IMR-90 (cell line): Measurements from ENCODE around the gene VIPR2. TPM values are rescaled to one million over a fixed set of nuclear protein-coding genes. Genes with fewer than 3 reads are reported as not detected.

Experiments
- ATAC-seq: fragments of 200-7000 bp; cut with Tn5 transposase; 2 replicates; pipeline ENCODE4 v1.9.1; 2020; ENCODE audit warnings: low read depth, mild to moderate bottlenecking, moderate library complexity
- BruUV-seq: library from RNA; stranded (reverse); fragments of 400-500 nt; replicated peaks from 2 replicates; lab custom pipeline; 2021; lab: Mats Ljungman, UMichigan
- CTCF ChIA-PET: fragments of 300-600 bp; formaldehyde crosslinking; extraction: SDS; loops from one replicate; lab custom pipeline; 2021; ENCODE audit warnings: antibody characterized with exemption; lab: Yijun Ruan, JAX
- POLR2A ChIA-PET: fragments of 300-600 bp; sonication (Branson Sonifier 250); formaldehyde crosslinking; loops from one replicate; lab custom pipeline; 2022; ENCODE audit warnings: antibody characterized with exemption; ENCODE audit not compliant: unreplicated experiment; lab: Charles Lee
- DNase-seq: peaks from one replicate; pipeline ENCODE4 v3.0.0; 2013
- H2AFZ ChIP-seq: replicated peaks from 2 replicates; pipeline ENCODE3; 2013; ENCODE audit warnings: low read length, mild to moderate bottlenecking; ENCODE audit not compliant: poor library complexity
- H2AK5ac ChIP-seq: 2 replicates; pipeline ENCODE4 v1.6.1; 2013; ENCODE audit warnings: low read depth, low read length, inconsistent platforms
- H2AK9ac ChIP-seq: replicated peaks from 2 replicates; pipeline ENCODE3; 2013; ENCODE audit warnings: mild to moderate bottlenecking, low read depth, low read length, moderate library complexity; ENCODE audit not compliant: poor library complexity
- H2BK120ac ChIP-seq: 2 replicates; pipeline ENCODE4 v1.6.1; 2013; ENCODE audit warnings: low read depth, low read length, inconsistent platforms
- H2BK15ac ChIP-seq: 3 replicates; pipeline ENCODE4 v1.6.1; 2013; ENCODE audit warnings: low read depth, low read length, inconsistent platforms
- H2BK20ac ChIP-seq: 2 replicates; pipeline ENCODE4 v1.6.1; 2013; ENCODE audit warnings: low read depth, mild to moderate bottlenecking, inconsistent platforms, low read length, moderate library complexity
- H2BK5ac ChIP-seq: 2 replicates; pipeline ENCODE4 v1.6.1; 2013; ENCODE audit warnings: mild to moderate bottlenecking, low read depth, low read length, inconsistent platforms; ENCODE audit not compliant: poor library complexity, severe bottlenecking
- H3K14ac ChIP-seq: replicated peaks from 2 replicates; pipeline ENCODE4 v1.6.1; 2013; ENCODE audit warnings: low read depth, low read length, inconsistent platforms
- H3K18ac ChIP-seq: 2 replicates; pipeline ENCODE4 v1.6.1; 2013; ENCODE audit warnings: low read depth, low read length, control low read depth
- H3K23ac ChIP-seq: 2 replicates; pipeline ENCODE4 v1.6.1; 2013; ENCODE audit warnings: low read depth, low read length, inconsistent platforms
- H3K27ac ChIP-seq: 2 replicates; pipeline ENCODE4 v1.5.1; 2013; ENCODE audit warnings: mild to moderate bottlenecking, control low read depth, low read length; ENCODE audit not compliant: insufficient read depth
- H3K27me3 ChIP-seq: 2 replicates; pipeline ENCODE4 v1.6.1; 2013; ENCODE audit warnings: low read length; ENCODE audit not compliant: control insufficient read depth, insufficient read depth
- H3K36me3 ChIP-seq: 2 replicates; pipeline ENCODE4 v1.6.1; 2013; ENCODE audit warnings: low read length, mixed read lengths; ENCODE audit not compliant: control insufficient read depth, insufficient read depth
- H3K4ac ChIP-seq: 2 replicates; pipeline ENCODE4 v1.6.1; 2013; ENCODE audit warnings: low read depth, low read length, inconsistent platforms
- H3K4me1 ChIP-seq: 2 replicates; pipeline ENCODE4 v1.6.1; 2013; ENCODE audit warnings: low read length, mixed read lengths; ENCODE audit not compliant: control insufficient read depth, insufficient read depth
- H3K4me2 ChIP-seq: 2 replicates; pipeline ENCODE4 v1.6.1; 2013; ENCODE audit warnings: low read depth, mild to moderate bottlenecking, control low read depth, low read length, moderate library complexity
- H3K4me3 ChIP-seq: 2 replicates; pipeline ENCODE4 v1.5.1; 2013; ENCODE audit warnings: low read depth, mild to moderate bottlenecking, control low read depth, low read length, moderate library complexity; ENCODE audit not compliant: insufficient read depth
- H3K56ac ChIP-seq: 2 replicates; pipeline ENCODE4 v1.6.1; 2013; ENCODE audit warnings: low read length, inconsistent platforms; ENCODE audit not compliant: insufficient read depth; ENCODE audit errors: extremely low read depth
- H3K79me1 ChIP-seq, 2 experiments: 2 replicates each; pipeline ENCODE4 v1.6.1; 2013; ENCODE audit warnings: low read length in 2 of 2, inconsistent platforms in 1 of 2, low read depth in 1 of 2
- H3K9ac ChIP-seq: 2 replicates; pipeline ENCODE4 v1.6.1; 2013; ENCODE audit warnings: low read depth, low read length, control low read depth
- H3K9me1 ChIP-seq: 2 replicates; pipeline ENCODE4 v1.6.1; 2013; ENCODE audit warnings: low read length, inconsistent platforms; ENCODE audit not compliant: insufficient read depth
- H3K9me3 ChIP-seq: 2 replicates; pipeline ENCODE4 v1.6.1; 2013; ENCODE audit warnings: low read length; ENCODE audit not compliant: control insufficient read depth, insufficient read depth
- H4K20me1 ChIP-seq: 2 replicates; pipeline ENCODE4 v1.6.1; 2013; ENCODE audit warnings: low read length, inconsistent platforms; ENCODE audit not compliant: insufficient read depth
- H4K5ac ChIP-seq: 2 replicates; pipeline ENCODE4 v1.6.1; 2013; ENCODE audit warnings: mild to moderate bottlenecking, low read depth, low read length, control low read depth
- H4K8ac ChIP-seq, 2 experiments: 2 replicates each; pipeline ENCODE4 v1.6.1; 2013; ENCODE audit warnings: low read depth in 2 of 2, low read length in 2 of 2, control low read depth in 1 of 2, inconsistent platforms in 1 of 2
- H4K91ac ChIP-seq: 2 replicates; pipeline ENCODE4 v1.6.1; 2013; ENCODE audit warnings: low read depth, low read length, inconsistent platforms; ENCODE audit not compliant: insufficient read depth
- ELK1 ChIP-seq: fragments of 150-350 bp; IDR thresholded peaks from 2 replicates; pipeline ENCODE4 v1.6.1; 2016; ENCODE audit warnings: low read depth, mild to moderate bottlenecking, low read length, moderate library complexity, borderline replicate concordance
- FOS ChIP-seq: fragments of 150-350 bp; IDR thresholded peaks from 2 replicates; pipeline ENCODE4 v1.6.1; 2016; ENCODE audit warnings: low read depth, low read length
- MAFK ChIP-seq: IDR thresholded peaks from 2 replicates; pipeline ENCODE4 v1.6.1; 2012; ENCODE audit warnings: low read depth, low read length, improper control_type of control experiment
- WGBS, 2 experiments: methylation state at CpG; one replicate each; pipeline versions ENCODE4 v1.1.5 to v1.1.7; 2013; ENCODE audit warnings: missing lambda C conversion rate in 2 of 2; ENCODE audit not compliant: insufficient read length in 1 of 2; ENCODE audit errors: extremely low coverage in 2 of 2; 5-methylcytosine and 5-hydroxymethylcytosine counted together
- dilution Hi-C: fragments of 300-500 bp; cut with HindIII; formaldehyde crosslinking; loops from one replicate; pipeline ENCODE4 v1.14.3; 2018; ENCODE audit warnings: low sequenced_read_pairs; ENCODE audit not compliant: unreplicated experiment
- in situ Hi-C: fragments of 300-500 bp; cut with MboI; formaldehyde crosslinking; loops from 3 replicates; pipeline ENCODE4 v1.14.3; 2019; ENCODE audit warnings: low sequenced_read_pairs, inconsistent platforms, mixed read lengths
- intact Hi-C: fragments of 100-400 bp; cut with micrococcal nuclease; formaldehyde crosslinking; loops from 2 replicates; pipeline ENCODE4 v1.10.0; 2022
- polyA plus RNA-seq, 3 experiments: library from polyadenylated mRNA; depleted of rRNA; stranded (reverse); fragments of >200 nt; gene quantifications; 2 replicates each; pipeline ENCODE4 v1.2.3, GENCODE V29; 2012; ENCODE audit warnings: low replicate concordance in 1 of 3
- total RNA-seq: library from RNA; depleted of rRNA; stranded (reverse); fragments of >200 nt; gene quantifications from 2 replicates; pipeline ENCODE4 v1.2.3, GENCODE V29; 2012

Gene VIPR2
- total and polyA plus RNA-seq, 2 of the 4 experiments (the other 2 are of a cell fraction) = not detected

- no peak overlapping the region for H3K14ac ChIP-seq
- no peak overlapping the region for H2AK5ac ChIP-seq
- no peaks in the 10 kb centered on the region for H3K36me3 ChIP-seq
- no peaks in the 10 kb centered on the region for H4K20me1 ChIP-seq
- in situ Hi-C loops = no loop called here
- H3K4me3 ChIP-seq = no peak overlapping the region
- intact Hi-C loops = no loop called here
- H3K27ac ChIP-seq = no peak overlapping the region
- H3K4me2 ChIP-seq = no peak overlapping the region
- no peak overlapping the region for H4K91ac ChIP-seq
- no peak overlapping the region for H2BK20ac ChIP-seq
- no peak overlapping the region for H4K5ac ChIP-seq
- no peak overlapping the region for H3K23ac ChIP-seq
- no peak overlapping the region for H3K56ac ChIP-seq
- no peak overlapping the region for H3K9ac ChIP-seq
- TF ChIP-seq FOS (no peak), MAFK (no peak), ELK1 (no peak)
- H3K9me1 ChIP-seq = no peaks in the 10 kb centered on the region
- ChIA-PET CTCF (no interaction called here), POLR2A (no interaction called here)
- H3K4ac ChIP-seq = no peak overlapping the region
- ATAC-seq (no peak), DNase-seq (no peak)
- no TSS peak for BruUV-seq
- peaks cover 2% of the 10 kb centered on the region; the same call in 1 of the 2 replicates for H3K27me3 ChIP-seq
- H2BK5ac ChIP-seq = no peak overlapping the region
- no peak overlapping the region for H3K18ac ChIP-seq
- dilution Hi-C loops = no loop called here
- H2BK15ac ChIP-seq = no peak overlapping the region
- WGBS, 2 experiments = 83% methylated on average over 1 of the region's 6 CpGs; no CpG with 5 or more reads in 1 of the 2 experiments
- peaks cover 14% of the 10 kb centered on the region for H3K9me3 ChIP-seq
- H2AFZ ChIP-seq = no peak overlapping the region
- H3K79me1 ChIP-seq = no peaks in the 10 kb centered on the region
- no peaks in the 10 kb centered on the region for H3K4me1 ChIP-seq
- no peak overlapping the region for H2BK120ac ChIP-seq
- no peak overlapping the region for H2AK9ac ChIP-seq
- H4K8ac ChIP-seq = no peak overlapping the region
Observed at GRCh38 chr7:159138508-159138907, 6.2 kb downstream of the VIPR2 start.
